CD1c-positive myeloid dendritic cell (primary cell): Measurements from ENCODE around the gene MRPL3.
"Not testable (repeated sequence)": the region's sequence is repeated elsewhere in the genome, so short reads cannot be mapped to it uniquely, and the experiment has no call there.

ENCODE experiments used
- DNase-seq: peaks from one replicate; pipeline ENCODE4 v3.0.0-alpha.2; 2016; ENCODE audit errors: extremely low spot score

The MRPL3 gene

DNA sequence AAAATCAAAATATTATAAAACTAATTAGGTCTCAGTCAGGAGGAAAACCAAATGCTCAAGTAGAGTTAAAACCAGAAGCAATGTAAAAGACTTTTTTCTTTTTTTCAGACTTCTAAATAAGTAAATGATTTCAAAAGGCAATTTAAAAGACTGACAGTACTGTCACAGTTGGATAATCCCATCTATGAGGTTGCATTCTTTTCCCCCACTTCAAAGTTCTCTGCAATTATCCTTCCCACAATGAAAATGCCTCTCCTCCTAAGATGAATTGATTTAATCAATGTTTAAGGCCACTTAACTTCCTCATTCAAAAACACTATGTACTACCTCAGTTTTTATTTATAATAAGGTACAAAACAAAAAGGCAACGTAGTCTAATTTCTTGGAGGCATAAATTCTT, 8.1 kb downstream of the MRPL3 start:
- no peak for DNase-seq

DNA sequence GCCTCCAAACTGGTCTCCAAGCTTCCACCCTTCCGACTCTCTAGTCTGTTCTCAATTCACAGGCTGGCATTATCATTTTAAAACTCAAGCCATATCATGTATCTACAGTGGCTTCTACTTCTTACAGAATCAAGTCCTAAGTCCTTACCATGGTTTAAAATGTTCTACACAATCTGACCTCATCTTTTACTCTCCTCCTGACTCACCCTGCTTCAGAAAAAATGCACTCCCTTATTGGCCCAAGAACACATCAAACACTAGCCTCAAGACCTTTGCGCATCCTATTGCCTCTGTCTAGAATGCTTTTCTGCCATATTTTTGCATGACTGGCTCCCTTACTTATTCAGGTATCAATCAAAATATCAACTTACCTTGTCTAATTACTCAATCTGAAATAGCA, 11.0 kb downstream of the MRPL3 start:
- no peak for DNase-seq

DNA sequence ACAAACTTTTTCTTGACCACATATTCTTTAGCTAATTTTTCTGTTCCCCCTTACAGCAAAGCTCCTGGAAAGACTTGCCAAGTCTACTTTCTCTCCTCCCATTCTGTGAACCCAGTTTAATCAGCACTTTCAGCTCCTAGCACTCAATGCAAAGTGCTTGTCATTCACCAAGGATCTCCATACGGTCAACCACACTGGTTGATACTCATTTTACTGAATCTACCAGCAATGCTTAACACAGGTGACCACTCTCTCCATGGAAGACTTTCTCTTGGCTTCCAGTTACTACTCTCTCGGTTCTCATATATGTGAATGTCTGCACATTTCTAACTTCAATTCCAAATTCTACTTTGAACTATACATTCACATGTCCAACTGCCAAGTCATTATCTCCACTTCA, 11.7 kb downstream of the MRPL3 start:
- DNase-seq = no peak

DNA sequence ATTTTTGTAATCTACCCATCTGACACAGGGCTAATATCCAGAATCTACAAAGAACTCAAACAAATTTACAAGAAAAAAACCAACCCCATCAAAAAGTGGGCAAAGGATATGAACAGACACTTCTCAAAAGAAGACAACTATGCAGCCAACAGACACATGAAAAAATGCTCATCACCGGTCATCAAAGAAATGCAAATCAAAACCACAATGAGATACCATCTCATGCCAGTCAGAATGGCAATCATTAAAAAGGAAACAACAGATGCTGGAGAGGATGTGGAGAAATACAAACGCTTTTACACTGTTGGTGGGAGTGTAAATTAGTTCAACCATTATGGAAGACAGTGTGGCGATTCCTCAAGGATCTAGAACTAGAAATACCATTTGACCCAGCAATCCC, 16.2 kb downstream of the MRPL3 start:
- DNase-seq = not testable (repeated sequence)

GRCh38 chr3:131485119-131485518, 17.7 kb downstream of the MRPL3 start:
- DNase-seq = no peak

DNA sequence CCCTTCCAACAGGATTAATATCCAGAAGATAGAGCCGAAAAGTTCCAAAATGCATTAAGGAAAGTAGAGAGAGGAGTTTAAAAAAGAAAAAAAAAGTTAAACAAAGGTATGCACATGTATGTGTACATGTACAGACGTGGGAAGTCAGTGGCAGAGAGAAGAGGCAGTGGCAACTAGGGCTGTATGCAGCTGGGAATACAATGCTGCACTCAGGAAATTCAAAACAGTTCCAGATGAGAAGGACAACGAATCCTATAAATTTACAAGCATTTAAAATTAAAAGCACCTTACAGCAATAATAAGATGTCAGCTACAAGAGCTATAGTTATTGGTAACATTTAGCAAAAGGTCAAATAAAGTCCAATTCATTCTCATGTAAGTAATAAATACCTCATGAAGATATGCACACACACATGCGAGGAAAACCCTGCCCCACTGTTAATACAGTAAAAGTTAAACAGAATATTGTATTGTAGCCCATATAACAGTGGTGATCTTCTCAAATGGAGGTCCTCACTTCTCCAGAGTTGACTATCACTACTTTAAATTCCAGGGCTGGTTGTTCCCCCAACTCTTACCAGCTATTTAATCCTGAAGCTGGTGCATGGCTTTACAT, 18.2 kb downstream of the MRPL3 start:
- DNase-seq = no peak

DNA sequence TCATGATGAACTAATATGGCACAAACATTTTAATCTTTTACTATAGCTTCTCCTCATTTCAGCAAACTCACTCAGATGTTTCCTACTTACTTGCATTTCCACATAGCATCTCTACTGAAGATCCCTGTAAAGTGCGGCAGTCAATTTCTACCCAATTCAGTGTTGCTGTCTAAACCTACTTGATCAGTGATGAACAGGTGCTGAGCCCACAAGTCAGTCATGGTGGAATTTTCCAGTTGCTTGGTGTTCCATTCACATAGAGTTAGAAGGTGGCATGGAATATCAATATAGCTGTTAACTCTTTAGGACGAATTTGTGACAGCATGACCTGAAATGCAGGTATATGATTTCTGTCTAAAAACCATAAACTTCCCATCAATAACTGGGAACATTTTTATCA, 22.7 kb downstream of the MRPL3 start:
- no peak for DNase-seq

DNA sequence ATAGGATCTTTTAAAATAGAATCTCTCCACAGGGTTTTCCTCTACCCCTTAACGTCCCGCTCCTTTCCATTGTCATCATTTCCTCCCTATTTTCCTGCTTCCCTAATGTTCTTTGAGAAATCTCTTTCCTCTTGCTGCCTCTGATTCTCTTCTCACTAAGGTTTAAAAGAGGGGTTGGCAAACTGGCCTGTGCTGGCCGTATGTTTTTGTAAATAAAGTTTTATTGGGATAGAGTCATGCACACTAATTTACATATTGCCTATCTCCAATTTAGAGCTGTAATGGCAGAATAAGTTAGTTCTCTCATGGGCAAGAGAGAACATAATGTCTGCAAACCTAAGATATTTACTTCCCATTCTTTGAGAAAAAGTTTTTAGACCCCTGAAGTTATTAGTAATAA, 25.0 kb downstream of the MRPL3 start:
- DNase-seq = no peak

DNA sequence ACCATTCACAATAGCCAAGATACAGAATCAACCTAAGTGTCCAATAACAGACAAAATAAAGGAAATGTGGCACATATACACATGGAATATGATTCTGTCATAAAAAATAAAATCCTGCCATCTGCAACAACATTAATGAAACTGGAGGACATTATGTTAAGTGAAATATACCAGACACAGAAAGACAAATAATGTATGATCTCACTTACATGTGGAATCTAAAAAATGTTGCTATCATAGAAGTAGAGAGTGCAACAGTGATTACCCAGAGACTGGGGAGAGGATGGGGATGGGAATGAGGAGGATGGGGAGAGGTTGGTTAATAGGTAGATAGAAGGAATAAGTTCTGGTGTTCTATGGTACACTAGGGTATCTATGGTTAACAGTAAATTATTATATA, 28.7 kb downstream of the MRPL3 start:
- DNase-seq = no peak

DNA sequence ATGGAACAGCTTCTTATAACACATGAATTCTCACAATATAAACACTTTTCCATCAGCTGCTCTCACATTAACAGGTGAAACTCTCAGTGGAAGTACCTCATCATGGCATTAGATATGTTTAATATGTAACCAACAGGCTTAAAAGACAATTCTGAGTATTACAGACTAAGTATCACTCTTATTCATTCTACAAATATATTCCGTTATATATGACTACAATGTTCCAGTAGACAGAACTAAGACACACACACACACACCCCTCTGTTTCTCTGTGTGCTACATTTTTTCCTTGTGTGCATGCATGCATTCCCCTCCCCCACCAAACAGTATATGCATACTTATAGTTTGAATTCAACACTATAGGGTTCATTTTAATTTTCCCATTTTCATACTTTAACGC, 32.4 kb downstream of the MRPL3 start:
- DNase-seq = no peak

DNA sequence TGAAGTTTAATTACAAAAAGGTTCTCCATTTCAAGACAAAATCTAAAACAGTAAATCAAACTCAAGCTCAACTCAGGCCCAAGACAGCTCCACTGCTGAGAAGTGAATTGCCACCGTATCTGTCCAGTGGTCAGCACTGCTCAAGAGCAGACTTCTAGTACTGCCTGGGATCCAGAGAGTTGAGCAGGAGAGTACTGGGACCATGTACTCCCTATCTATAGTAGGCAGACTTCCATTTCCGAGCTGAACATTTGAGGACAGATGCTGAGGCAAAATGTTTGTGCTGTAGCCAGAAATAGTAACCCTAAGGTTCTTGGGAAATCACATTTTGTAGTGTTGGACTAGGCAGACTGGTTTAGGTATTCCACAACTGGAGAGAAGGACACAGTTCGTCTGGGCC, 44.1 kb downstream of the MRPL3 start:
- no peak for DNase-seq

GRCh38 chr3:131457220-131457619, 45.6 kb downstream of the MRPL3 start:
- DNase-seq = no peak

- DNase-seq = no peak
Observed at GRCh38 chr3:131454501-131454900, 48.3 kb downstream of the MRPL3 start.

DNA sequence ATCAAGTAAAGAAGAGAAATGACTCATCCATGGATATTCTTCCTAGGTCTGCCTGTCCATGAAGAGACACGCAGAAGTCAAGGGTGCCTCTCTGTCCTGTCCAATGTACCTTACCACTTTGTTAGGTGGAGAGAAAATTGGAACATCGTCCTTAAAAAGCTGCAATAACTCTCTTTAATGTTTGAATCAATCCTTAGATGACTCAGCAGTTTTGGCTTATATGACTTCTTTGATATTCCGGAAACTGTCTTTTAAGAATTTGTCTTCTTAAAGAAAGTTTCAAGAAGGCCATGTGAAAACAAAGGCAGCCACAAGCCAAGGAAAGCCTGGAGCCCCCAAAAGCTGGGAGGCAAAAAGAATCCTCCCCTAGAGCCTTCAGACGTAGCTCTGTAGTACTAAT, 49.2 kb downstream of the MRPL3 start:
- no peak for DNase-seq

- no peak for DNase-seq
Observed at GRCh38 chr3:131447349-131447748, 55.4 kb downstream of the MRPL3 start.

GRCh38 chr3:131444180-131444579, 58.6 kb downstream of the MRPL3 start:
- DNase-seq = no peak

- no peak for DNase-seq
Observed at GRCh38 chr3:131439084-131439483, 63.7 kb downstream of the MRPL3 start.

DNA sequence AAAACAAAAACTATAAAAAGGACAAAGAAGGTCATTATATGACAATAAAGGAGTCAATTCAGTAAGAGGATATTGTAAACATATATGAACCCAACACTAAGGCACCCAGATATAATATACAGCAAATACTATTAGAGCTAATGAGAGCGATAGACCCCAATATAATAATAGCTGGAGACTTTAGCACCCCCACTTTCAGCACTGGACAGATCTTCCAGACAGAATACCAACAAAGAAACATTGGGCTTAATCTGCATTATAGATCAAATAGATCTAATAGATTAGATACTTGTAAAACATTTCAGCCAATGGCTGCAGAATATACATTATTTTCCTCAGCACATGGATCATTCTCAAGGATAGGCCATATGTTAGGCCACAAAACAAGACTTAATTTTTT, 67.8 kb downstream of the MRPL3 start:
- no peak for DNase-seq

- no peak for DNase-seq
Observed at GRCh38 chr3:131432441-131432840, 70.3 kb downstream of the MRPL3 start.

GRCh38 chr3:131431754-131432153, 71.0 kb downstream of the MRPL3 start:
- DNase-seq = no peak

- no peak for DNase-seq
Observed at GRCh38 chr3:131427226-131427625, 75.5 kb downstream of the MRPL3 start.

DNA sequence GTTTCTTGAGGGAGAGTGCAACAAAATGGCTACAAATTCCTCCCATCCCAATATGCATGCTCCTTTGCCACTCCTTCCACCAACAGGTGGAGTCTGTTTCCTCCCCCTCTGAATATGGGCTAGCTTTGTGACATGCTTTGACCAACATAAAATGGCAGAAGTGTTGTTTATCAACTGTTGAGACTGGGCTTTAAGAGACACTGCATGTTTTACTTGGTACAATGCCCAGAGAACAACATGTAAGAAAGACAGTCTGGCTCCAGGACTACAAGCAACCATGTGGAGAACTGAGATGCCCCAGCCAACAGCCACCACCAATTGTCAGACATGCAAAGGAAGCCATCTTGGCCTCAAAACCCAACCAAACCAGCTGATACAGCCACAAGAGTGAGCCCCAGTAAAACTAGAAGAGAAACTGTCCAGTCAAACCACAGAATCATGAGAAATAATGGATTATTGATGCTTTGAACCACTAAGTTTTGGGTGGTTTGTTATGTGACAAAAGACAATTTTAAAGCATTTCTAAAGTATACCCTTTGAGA, 80.7 kb downstream of the MRPL3 start:
- DNase-seq = no peak

GRCh38 chr3:131421301-131421700, 81.5 kb downstream of the MRPL3 start:
- DNase-seq = no peak

GRCh38 chr3:131417751-131418150, 85.0 kb downstream of the MRPL3 start:
- no peak for DNase-seq
